Middle frontal gyrus (tissue), 1 donor: ENCODE data around the gene UCP2.

ENCODE experiments used
- DNase-seq: peaks from one replicate; pipeline ENCODE4 v3.0.0-alpha.2; 2015; ENCODE audit warnings: low spot score; ENCODE audit errors: extremely low spot score

Gene UCP2

DNA sequence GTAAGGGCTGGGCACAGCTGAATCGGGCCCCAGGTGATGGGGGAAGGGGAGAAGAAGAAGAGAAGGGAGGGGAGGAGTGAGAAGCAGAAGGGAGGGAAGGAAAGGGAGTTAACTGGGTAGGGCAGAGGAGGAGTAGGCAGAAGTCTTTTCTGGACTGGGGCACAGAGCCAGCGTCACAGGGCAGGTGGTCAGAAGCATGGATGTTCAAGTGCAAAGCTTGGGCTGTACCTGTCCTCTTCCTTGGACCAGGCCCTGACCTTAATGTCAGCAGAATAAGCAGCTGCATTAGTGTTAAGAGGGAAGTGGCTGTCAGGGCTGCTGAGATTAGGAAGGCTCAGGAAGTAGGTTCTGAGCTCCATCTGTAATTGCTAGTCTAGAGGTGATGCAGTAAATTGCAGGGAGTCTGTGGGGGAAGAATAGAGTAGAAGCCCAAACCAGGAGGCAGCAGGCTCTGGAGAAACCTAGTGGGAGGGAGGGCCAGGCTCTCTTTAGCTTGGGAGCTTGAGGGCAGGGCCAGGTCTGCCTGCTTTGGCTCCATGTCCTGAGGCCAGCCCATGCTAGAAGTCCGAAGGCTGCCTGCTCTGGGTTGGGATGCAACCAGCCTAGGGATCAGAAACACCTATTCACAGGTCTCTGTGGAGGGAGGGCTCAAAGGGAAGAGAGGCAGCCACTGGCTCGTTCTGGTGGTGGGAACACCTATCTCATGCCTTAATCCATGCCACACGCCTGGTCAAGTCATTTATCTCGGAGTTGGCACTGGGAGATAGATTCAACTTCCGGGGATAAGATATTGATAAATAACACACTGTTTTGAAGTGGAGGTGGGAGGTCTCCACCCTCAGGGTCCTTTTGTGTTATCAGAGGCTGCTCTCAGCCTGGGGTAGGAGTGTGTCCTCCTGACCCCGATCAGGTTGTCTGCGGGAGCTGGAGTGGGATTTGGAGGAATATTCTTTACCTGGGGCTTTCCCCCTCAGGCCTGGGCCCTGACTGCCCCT lies 28.0 kb upstream of the UCP2 start:
- no peak for DNase-seq

DNA sequence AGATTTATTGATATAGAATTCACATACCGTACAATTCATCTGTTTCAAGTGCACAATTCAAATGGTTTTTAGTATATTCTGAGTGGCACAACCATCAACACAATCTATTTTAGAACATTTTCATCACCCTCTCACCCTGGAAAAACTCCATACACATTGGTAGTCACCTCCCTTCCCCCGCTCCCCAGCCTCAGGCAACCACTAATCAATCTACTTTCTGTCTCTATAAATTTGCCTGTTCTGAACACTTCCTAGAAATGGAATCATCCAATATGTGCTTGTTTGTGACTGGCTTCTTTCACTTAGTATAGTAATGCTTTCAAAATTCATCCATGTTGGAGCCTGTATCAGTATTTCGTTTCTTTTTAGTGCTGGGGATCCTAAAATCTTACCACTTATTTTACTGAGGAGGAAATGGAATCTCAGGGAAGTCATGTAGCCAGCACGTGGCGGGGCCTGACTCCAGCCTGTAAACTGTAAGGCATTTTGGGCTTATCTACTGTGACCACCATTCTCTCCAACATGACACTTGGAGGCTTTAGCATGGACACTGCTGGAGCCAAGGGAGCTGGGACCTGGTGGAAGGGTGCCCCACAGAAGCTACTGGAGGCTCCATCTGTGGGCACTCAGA lies 27.1 kb upstream of the UCP2 start:
- DNase-seq, result no peak

DNA sequence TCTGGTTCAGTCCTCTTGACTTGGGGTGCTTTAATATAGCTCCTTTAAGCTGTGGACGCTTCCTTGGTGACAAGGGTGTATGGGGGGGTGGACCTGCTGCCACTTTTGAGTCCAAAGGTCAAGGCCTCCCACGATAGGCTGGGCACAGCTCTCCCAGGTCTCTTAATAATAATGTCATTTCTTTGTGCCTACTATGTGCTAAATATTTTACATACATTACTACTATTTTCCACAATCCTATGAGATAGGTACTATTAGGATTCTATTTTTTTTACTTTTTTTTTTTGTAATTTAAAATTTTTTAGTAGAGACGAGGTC lies 26.5 kb upstream of the UCP2 start:
- no peak for DNase-seq

DNA sequence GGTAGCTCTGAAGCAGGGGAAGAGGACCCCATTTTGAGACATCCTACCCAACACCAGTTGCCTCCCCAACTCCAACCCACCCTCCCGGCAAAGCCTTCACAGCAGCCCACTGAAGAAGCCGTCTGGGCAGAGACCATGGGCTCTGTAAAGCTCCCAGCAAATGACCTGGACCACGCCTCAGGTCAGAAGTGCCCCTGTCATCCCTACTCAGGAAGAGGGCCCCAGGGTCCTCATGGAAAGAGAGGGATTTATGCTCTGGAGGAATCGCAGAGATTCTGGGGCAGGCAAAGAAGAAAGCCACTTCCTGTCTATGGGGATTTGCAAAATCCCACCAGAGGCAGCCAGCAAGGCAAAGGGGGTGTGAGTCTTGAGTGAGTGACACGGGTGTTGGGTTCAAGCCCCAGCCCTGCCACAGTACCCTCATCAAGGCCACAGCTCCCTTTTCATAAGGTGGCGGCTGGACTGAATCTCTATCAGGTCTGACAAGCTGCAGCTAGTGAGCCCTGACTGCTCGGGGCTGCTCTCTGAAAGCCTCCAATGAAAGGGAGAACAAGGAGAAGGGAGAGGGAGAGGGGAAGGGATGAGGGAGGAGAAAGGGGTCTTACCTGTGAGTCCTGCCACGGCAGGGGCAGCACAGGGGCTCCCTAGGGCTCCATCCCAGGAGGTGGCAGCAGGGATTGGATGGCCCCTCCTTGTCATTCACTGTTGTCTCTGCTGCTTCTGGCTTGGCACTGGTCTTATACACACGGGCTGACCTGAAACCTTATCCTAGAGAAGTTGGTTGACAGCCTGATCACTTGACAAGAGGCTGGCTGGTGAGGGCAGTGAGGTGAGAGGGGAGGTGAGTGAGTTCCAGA lies 26.0 kb upstream of the UCP2 start, which contains the start of gene UCP3:
UCP3 (minus strand) TSS at position 713 of the 857 bp plus-strand sequence. CDS start 2,043 bp downstream, outside the sequence.
- no peak for DNase-seq

DNA sequence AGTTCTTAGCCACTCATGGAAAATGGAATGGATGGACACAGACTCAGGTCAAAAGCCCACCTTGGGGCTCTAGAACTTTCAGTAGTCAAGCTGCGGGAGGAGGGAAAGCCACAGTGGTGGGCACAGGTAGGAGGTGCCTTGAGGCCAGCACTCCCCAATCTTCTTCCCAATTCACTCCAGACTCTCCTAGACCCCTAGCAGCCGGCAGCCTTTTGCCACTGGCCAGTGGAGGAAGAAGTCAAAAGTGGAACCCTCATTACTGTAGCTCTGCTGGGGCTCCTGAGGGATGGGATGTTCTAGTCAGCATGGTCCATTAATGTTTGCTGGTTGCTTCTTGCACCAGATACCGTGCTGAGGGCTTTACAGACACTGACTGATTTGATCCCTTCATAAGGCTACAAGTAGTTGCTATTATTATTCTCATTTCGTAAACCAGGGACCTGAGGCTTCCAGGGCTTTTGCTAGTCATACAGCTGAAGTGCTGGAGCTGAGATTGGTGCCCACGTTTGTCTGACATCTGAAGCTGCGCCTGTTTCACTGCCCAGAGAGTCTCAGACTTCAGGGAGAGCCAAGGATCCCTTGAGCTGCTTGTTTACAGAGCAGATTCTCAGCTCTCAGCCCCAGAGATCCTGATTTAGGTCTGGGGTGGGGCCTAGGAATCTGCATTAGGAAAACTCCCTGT lies 25.2 kb upstream of the UCP2 start:
- DNase-seq, result no peak

DNA sequence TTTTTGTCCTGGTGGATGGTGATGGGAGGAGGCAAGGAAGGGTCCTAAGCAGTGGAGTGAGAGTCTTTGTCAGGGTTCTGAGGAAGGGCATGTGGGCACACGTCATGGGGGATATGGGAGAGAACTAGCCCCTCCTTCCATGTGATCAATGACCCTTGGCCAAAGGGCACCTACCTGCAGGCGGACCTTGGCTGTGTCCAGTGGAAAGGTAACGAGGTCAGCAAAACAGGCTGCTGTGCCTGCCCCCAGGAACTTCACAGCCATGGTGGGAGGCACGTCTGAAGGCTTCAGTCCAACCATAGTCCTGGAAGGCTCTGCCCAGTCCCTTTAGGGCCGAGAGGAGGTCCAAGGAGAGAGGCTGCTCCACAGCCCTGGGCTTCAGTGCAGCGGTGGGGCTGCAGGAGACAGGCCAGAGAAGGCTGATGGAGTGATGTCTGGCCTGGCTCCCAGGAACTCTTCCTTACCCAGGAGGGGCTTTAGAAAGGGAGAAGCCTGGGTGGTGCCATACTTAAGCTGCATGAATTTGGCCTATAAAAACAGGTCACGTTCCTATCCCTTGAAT lies 24.2 kb upstream of the UCP2 start:
- no peak for DNase-seq

DNA sequence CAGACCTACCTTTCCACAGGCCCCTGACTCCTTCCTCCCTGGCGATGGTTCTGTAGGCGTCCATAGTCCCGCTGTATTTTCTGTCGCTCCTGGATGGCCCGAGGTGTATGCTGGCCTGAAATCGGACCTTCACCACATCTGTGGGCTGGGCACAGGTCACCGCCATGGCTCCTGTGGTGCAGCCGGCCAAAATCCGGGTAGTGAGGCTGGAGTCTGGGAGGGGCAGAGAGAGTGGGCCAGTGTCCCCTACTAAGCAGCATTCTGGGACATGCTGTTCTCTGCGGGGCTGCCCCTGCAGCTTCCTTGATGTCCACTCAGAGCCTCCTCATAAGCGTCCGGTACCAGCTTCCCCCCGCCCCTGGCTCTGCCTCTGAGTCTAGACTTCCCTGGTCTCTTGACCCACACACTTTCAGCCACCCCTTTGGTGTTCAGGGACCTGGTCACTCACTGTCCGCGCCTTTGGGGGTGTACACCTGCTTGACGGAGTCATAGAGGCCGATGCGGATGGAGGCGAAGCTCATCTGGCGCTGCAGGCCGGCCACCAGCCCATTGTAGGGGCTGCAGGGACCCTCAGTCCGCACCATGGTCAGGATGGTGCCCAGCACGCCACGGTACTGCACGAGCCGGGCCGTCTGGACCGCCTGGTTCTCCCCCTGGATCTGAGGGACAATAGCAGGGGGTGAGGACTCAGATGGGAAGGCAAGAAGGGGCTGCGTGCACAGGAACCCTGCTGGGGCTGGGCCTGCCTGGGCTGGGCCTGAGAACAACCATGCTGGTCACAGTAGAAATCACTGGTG lies 23.3 kb upstream of the UCP2 start:
- DNase-seq, result no peak

DNA sequence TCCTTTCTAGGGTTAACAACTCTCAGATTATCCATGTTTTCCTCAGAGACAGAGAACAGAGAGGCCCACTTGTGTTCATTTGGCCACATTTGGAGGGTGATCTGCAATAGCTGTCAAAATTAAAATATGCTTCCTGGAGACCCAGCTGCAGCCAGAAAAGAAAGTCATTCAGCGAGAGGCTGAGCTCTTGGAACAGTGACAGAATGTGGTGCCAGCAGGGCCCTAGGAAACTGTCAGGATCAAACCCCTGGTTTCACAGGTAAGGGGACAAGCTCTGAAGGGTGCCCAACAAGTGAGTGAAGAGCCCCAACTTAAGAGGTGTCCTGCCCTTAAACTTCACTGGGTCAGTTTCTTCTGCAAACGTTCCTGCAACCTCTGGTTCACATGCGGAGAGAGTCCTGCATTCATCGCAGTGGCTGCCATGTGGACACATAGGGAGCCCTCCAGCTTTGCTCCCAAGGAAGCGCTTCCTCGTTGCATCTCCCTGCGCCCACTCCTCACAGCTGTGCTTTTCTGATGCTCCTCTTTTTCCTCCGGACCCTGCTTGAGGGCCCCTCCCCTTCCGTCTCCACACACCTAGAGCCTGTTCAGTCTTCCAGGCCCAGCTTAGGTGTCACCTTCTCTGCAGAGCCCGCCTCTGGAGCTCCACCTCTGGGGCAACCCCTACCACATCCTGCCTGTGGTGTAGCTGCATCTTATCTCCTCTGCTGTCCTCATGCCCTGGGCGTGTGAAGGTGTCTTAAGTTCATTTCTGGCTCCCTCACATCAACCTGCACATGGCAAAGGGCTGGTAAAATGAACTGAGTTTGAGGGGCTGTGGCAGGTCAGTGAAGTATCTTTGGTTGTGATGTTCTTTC lies 22.3 kb upstream of the UCP2 start:
- DNase-seq, result no peak

GRCh38 chr11:74004046-74004695 lies 21.5 kb upstream of the UCP2 start:
- DNase-seq, result no peak

DNA sequence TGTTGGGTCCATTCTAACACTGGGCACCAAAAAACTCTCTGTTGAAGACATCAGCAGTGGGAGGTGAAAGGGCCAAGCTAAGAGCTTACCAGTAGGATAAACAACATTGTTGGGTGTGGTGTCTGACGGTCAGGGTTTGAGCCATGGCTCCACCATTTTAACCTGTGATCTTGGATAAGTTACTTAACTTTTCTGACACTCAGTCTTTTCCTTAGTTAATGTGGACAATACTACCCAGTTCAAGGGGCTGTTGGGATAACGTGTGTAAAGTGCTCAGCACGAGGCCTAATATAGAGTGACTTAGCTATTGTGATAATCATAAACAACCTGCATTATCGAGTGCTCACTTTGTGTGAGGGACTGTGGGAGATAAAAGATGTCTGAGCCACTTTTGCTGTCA lies 20.2 kb upstream of the UCP2 start:
- DNase-seq, result no peak

DNA sequence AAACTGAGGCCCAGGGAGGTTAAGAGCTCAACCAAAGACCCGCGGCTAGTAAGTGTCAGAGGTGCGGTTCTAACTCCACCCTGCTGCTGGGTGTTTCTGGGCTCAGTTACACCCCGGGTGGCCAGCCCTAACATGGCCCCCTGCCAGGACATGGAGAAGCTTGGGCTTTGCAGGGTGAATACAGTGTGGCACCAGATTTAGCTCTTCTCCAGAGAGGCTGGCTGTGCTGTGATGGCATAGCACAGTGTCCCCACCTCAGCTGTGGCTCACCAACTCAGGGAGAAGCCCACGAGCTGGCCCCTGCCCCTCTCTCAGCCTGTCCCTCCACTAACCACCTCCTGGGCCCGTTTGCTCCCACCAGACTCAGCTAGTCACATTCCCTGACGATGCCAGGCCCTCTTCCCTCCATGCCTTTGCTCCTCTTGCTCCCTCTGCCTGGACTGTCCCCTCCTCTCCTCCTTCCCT lies 19.2 kb upstream of the UCP2 start:
- no peak for DNase-seq

DNA sequence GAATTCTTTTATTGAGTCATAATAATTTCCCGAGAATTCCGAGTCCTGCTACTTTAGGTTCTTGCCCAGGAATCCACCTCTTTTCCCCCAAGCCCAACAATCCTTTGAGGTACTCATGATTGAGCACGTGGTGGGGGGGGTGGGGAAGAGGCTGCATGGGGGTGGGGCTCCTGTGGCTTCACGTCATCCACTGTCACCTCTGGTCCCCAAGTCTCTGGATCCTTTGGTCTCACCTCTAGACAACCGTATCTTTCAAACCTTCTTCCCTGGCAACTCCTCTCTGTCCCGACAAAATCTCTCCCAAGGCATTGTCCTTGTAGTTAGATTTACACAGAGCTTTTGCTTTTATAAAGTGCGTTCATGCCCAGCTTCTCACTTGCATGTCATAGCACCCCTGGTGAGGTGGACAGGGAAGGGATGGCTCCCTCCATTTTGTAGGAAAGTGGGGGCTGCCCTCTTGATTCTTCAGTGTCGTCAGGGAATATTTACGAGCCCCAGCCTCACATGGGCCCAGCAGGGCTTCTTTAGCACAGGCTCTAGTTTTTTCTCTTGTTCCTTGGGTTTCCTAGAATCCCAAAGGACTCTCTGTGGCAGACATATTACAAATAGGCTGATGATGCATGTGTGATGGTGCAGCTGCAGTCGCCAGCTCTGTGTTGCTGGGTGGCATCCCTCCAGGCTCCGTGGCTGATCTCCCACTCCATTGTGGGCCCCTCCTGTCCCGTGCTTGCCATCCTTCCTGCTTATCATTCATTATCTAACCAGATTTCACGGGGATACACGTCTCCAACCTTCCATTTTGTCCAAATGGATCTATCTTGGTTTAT lies 17.9 kb upstream of the UCP2 start:
- no peak for DNase-seq

DNA sequence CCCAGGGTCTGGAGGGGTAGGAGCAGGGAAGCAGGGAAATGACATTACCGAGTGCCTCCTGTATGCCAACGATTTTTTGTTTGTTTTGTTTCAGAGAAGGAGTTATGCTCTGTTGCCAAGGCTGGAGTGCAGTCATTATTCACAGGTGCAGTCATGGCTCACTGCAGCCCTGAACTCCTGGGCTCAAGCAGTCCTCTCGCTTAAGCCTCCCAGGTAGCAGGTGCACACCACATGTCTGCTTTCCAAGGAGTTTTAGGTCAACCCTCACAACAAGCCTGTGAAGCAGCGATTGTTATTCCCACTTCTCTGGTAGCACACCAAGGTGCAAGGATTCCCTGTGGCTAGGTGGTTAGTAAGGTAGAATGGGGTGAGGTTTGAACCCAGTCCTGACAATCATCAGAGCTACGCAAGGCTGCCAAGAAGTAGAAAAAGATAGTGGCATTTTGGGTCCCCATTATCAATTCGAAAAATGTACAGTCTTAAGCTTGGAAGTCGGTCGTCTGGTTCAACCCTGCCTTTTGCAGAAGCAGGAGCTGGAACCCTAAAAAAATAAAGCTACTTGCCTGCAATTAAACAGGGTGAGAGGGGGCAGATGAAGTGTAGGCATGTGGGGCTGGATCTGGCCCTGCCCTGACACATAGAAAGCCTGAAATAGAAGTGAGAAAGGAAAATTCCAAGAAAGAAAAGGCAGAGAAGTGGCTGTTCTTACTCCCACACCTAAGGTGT lies 17.1 kb upstream of the UCP2 start:
- no peak for DNase-seq

DNA sequence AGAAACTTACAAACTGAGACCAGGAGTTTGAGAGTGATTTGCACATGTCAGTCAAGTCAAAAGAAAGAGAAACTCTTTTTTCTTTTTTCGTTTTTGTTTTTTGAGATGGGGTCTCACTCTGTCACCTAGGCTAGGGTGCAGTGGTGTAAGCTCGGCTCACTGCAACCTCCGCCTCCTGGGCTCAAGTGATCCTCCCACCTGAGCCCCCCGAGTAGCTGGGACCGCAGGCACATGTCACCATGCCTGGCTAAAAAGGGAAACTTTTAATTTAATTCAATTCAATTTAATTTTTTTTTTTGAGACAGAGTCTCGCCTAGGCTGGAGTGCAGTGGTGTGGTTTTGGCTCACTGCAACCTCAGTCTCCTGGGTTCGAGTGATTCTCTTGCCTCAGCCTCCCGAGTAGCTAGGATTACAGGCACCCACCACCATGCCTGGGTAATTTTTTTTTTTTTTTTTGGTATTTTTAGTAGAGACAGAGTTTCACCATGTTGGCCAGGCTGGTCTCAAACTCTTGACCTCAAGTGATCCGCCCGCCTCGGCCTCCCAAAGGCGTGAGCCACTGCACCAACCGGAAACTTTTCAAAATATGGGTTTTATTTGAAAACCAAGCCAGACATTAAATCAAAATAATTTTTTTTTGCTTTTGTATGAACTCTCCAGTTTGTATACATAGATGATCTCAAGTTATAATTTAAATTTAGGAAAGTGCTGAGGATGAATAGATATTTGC lies 16.4 kb upstream of the UCP2 start:
- no peak for DNase-seq

GRCh38 chr11:73997120-73997770 lies 14.6 kb upstream of the UCP2 start:
- DNase-seq, result no peak
